GM12878 (cell line): ENCODE data around the gene MEP1B. TPM values are rescaled to one million over a fixed set of nuclear protein-coding genes. Genes with fewer than 3 reads are reported as not detected.

ENCODE experiments used
- ATAC-seq: fragments of 200-7000 bp; cut with Tn5 transposase; 3 replicates; pipeline ENCODE4 v1.9.1; 2020; ENCODE audit warnings: mild to moderate bottlenecking, moderate library complexity
- BruUV-seq: library from RNA; stranded (reverse); fragments of 400-500 nt; replicated peaks from 2 replicates; lab custom pipeline; 2021; lab: Mats Ljungman, UMichigan
- CTCF ChIA-PET: fragments of 300-600 bp; sonication (Branson Sonifier 250); formaldehyde crosslinking; extraction: SDS; loops from one replicate; lab custom pipeline; 2021; ENCODE audit warnings: inconsistent platforms; lab: Yijun Ruan, JAX
- POLR2A ChIA-PET: fragments of 350-600 bp; formaldehyde crosslinking; extraction: SDS; loops from one replicate; lab custom pipeline; 2021; ENCODE audit warnings: inconsistent platforms; lab: Charles Lee
- RAD21 ChIA-PET: fragments of 300-600 bp; sonication (Branson Sonifier 250); formaldehyde crosslinking; loops from one replicate; lab custom pipeline; 2023; ENCODE audit warnings: antibody characterized with exemption; ENCODE audit not compliant: unreplicated experiment; lab: Charles Lee
- SMC1A ChIA-PET: fragments of 300-600 bp; sonication (Branson Sonifier 250); formaldehyde crosslinking; loops from one replicate; lab custom pipeline; 2023; ENCODE audit not compliant: unreplicated experiment, uncharacterized antibody; lab: Charles Lee
- DNase-seq: peaks from one replicate; pipeline ENCODE4 v3.0.0-alpha.2; 2011; ENCODE audit warnings: low read depth, low spot score
- FAIRE-seq: peaks from 3 replicates; lab custom pipeline; 2011; peaks lifted over from hg19 to GRCh38; lab: Jason Lieb, UNC
- H2AFZ ChIP-seq: 2 replicates; pipeline ENCODE4 v1.6.0; 2011; ENCODE audit warnings: low read depth, low read length, control low read depth; ENCODE audit not compliant: control insufficient read depth
- H3K27ac ChIP-seq: 2 replicates; pipeline ENCODE4 v1.5.1; 2011; ENCODE audit warnings: control low read depth; ENCODE audit not compliant: control insufficient read depth, insufficient read depth
- H3K27me3 ChIP-seq, 2 experiments: replicated peaks in 1 of 2; 2 replicates each; pipeline versions ENCODE4 v1.6.0 to v1.6.1; 2011; ENCODE audit warnings: low read length in 1 of 2; ENCODE audit not compliant: control insufficient read depth in 2 of 2, insufficient read depth in 2 of 2
- H3K36me3 ChIP-seq, 2 experiments: 2 replicates each; pipeline ENCODE4 v1.5.1; 2011; ENCODE audit warnings: low read length in 1 of 2; ENCODE audit not compliant: control insufficient read depth in 2 of 2, insufficient read depth in 2 of 2
- H3K4me1 ChIP-seq: 2 replicates; pipeline ENCODE4 v1.6.1; 2011; ENCODE audit warnings: mild to moderate bottlenecking, low read length, moderate library complexity, mixed read lengths; ENCODE audit not compliant: control insufficient read depth, insufficient read depth
- H3K4me2 ChIP-seq: 2 replicates; pipeline ENCODE4 v1.6.0; 2011; ENCODE audit warnings: control low read depth; ENCODE audit not compliant: control insufficient read depth, insufficient read depth
- H3K4me3 ChIP-seq: fragments of 200-600 bp; sonication (generic); 2 replicates; pipeline ENCODE4 v1.5.1; 2016
- H3K79me2 ChIP-seq: 2 replicates; pipeline ENCODE4 v1.6.0; 2011; ENCODE audit warnings: low read length; ENCODE audit not compliant: control insufficient read depth, insufficient read depth
- H3K9ac ChIP-seq: 2 replicates; pipeline ENCODE4 v1.8.0; 2011; ENCODE audit warnings: low read length, control low read depth, mixed read lengths; ENCODE audit not compliant: control insufficient read depth, insufficient read depth
- H3K9me3 ChIP-seq: replicated peaks from 3 replicates; pipeline ENCODE4 v1.5.1; 2011; ENCODE audit warnings: mild to moderate bottlenecking, low read length; ENCODE audit not compliant: control insufficient read depth, insufficient read depth
- H4K20me1 ChIP-seq: 2 replicates; pipeline ENCODE4 v1.6.0; 2011; ENCODE audit not compliant: control insufficient read depth, insufficient read depth
- BACH1 ChIP-seq: fragments of 450-650 bp; IDR thresholded peaks from 2 replicates; pipeline ENCODE4 v1.6.1; 2017; ENCODE audit warnings: mild to moderate bottlenecking, borderline replicate concordance
- CBFB ChIP-seq: IDR thresholded peaks from 2 replicates; pipeline ENCODE4 v1.6.1; 2016; ENCODE audit warnings: antibody characterized with exemption, low read depth
- CHD1 ChIP-seq: IDR thresholded peaks from 2 replicates; pipeline ENCODE4 v1.6.1; 2012; ENCODE audit warnings: low read depth, low read length, improper control_type of control experiment
- CHD4 ChIP-seq: fragments of 200-600 bp; sonication (generic); IDR thresholded peaks from 2 replicates; pipeline ENCODE4 v1.6.1; 2016; ENCODE audit warnings: mild to moderate bottlenecking
- EED ChIP-seq: sonication (generic); IDR thresholded peaks from 2 replicates; pipeline ENCODE4 v1.6.1; 2016; ENCODE audit warnings: antibody characterized with exemption, low read depth
- ESRRA ChIP-seq: IDR thresholded peaks from 2 replicates; pipeline ENCODE4 v1.6.1; 2012; ENCODE audit warnings: mild to moderate bottlenecking, low read length, improper control_type of control experiment
- FOS ChIP-seq: IDR thresholded peaks from 3 replicates; pipeline ENCODE4 v1.6.1; 2011; ENCODE audit warnings: borderline replicate concordance; ENCODE audit not compliant: insufficient read length; ENCODE audit errors: extremely low read depth
- HDAC2 ChIP-seq: fragments of 200-600 bp; sonication (generic); IDR thresholded peaks from 2 replicates; pipeline ENCODE4 v1.6.1; 2017
- IKZF2 ChIP-seq, 2 experiments: fragments of 450-650 bp; IDR thresholded peaks; 2 replicates each; pipeline ENCODE4 v1.6.1; 2017; ENCODE audit warnings: mild to moderate bottlenecking in 2 of 2, moderate library complexity in 2 of 2
- IRF4 ChIP-seq: IDR thresholded peaks from 2 replicates; pipeline ENCODE4 v1.6.1; 2011; ENCODE audit warnings: low read depth, low read length
- KLF5 ChIP-seq: fragments of 450-650 bp; IDR thresholded peaks from 2 replicates; pipeline ENCODE4 v1.6.1; 2014; ENCODE audit warnings: mild to moderate bottlenecking; ENCODE audit not compliant: partially characterized antibody
- POLR2AphosphoS2 ChIP-seq: IDR thresholded peaks from 2 replicates; pipeline ENCODE4 v1.6.1; 2011; ENCODE audit warnings: low read depth, mild to moderate bottlenecking, low read length, improper control_type of control experiment, moderate library complexity
- RB1 ChIP-seq: fragments of 450-650 bp; formaldehyde crosslinking; IDR thresholded peaks from 2 replicates; pipeline ENCODE4 v1.6.1; 2017; ENCODE audit warnings: mild to moderate bottlenecking, borderline replicate concordance
- SIN3A ChIP-seq: IDR thresholded peaks from 2 replicates; pipeline ENCODE4 v1.6.1; 2012; ENCODE audit warnings: low read depth, low read length, improper control_type of control experiment
- SIX5 ChIP-seq: IDR thresholded peaks from 2 replicates; pipeline ENCODE4 v1.6.1; 2011; ENCODE audit warnings: mild to moderate bottlenecking, low read depth, low read length, moderate library complexity; ENCODE audit not compliant: severe bottlenecking
- STAT1 ChIP-seq: fragments of 450-650 bp; conservative IDR thresholded peaks from 2 replicates; pipeline ENCODE4 v1.6.1; 2014; ENCODE audit warnings: antibody characterized with exemption, mild to moderate bottlenecking
- TBL1XR1 ChIP-seq: IDR thresholded peaks from 2 replicates; pipeline ENCODE4 v1.6.1; 2012; ENCODE audit warnings: low read depth, low read length, improper control_type of control experiment
- ZNF24 ChIP-seq: fragments of 450-650 bp; IDR thresholded peaks from 2 replicates; pipeline ENCODE4 v1.6.1; 2017; ENCODE audit warnings: antibody characterized with exemption, mild to moderate bottlenecking
- ZNF274 ChIP-seq: IDR thresholded peaks from one replicate; pipeline ENCODE4 v1.8.0; 2011; ENCODE audit not compliant: insufficient read length, insufficient read depth
- ZNF384 ChIP-seq: IDR thresholded peaks from 2 replicates; pipeline ENCODE4 v1.6.1; 2012; ENCODE audit warnings: low read depth, mild to moderate bottlenecking, low read length, improper control_type of control experiment, borderline replicate concordance
- in situ Hi-C: fragments of 300-500 bp; cut with MboI; formaldehyde crosslinking; loops from 9 replicates; pipeline ENCODE4 v1.14.3; 2018; ENCODE audit warnings: mixed read lengths
- intact Hi-C: fragments of 100-400 bp; cut with micrococcal nuclease; formaldehyde crosslinking; loops from one replicate; pipeline ENCODE4 v1.14.2; 2022; ENCODE audit not compliant: unreplicated experiment
- polyA plus RNA-seq, 11 experiments: library from polyadenylated mRNA; depleted of rRNA in 4 of 11; unstranded in 6 of 11; stranded (reverse) in 5 of 11; fragments of >200 nt; fragmentation: Nextera tagmentation in 4 of 11; fragmentation: Illumina TruSeq in 1 of 11; extraction: Ambion mirVana in 4 of 11; extraction: Trizol in 1 of 11; gene quantifications; 1 replicate in 1 of 11; 2 replicates in 10 of 11; pipeline versions ENCODE4 v1.2.1 to v1.2.3, GENCODE V29; 2011 to 2016; ENCODE audit warnings: inconsistent platforms in 2 of 11, missing spikeins in 2 of 11, low read depth in 1 of 11
- total RNA-seq, 4 experiments: library from RNA; depleted of rRNA in 3 of 4; stranded (reverse); fragments of >200 nt in 3 of 4; fragmentation: Illumina TruSeq in 1 of 4; extraction: Trizol in 1 of 4; gene quantifications; 2 replicates each; pipeline versions ENCODE4 v1.2.1 to v1.2.3, GENCODE V29; 2013 to 2021
- TF ChIP-seq, protein P1 (sequence below): fragments of 150-350 bp; IDR thresholded peaks from 2 replicates; pipeline ENCODE4 v1.6.1; 2014; ENCODE audit warnings: mild to moderate bottlenecking, low read depth, low read length
- TF ChIP-seq, protein P2 (sequence below): IDR thresholded peaks from 2 replicates; pipeline ENCODE4 v1.6.1; 2012; ENCODE audit warnings: low read depth, low read length, improper control_type of control experiment

The MEP1B gene
- total and polyA plus RNA-seq, 10 of the 15 experiments (the other 5 are each of a cell fraction or from before 2014, with no cell fraction given), result 0.04 to 0.05 TPM; not detected in 8

DNA sequence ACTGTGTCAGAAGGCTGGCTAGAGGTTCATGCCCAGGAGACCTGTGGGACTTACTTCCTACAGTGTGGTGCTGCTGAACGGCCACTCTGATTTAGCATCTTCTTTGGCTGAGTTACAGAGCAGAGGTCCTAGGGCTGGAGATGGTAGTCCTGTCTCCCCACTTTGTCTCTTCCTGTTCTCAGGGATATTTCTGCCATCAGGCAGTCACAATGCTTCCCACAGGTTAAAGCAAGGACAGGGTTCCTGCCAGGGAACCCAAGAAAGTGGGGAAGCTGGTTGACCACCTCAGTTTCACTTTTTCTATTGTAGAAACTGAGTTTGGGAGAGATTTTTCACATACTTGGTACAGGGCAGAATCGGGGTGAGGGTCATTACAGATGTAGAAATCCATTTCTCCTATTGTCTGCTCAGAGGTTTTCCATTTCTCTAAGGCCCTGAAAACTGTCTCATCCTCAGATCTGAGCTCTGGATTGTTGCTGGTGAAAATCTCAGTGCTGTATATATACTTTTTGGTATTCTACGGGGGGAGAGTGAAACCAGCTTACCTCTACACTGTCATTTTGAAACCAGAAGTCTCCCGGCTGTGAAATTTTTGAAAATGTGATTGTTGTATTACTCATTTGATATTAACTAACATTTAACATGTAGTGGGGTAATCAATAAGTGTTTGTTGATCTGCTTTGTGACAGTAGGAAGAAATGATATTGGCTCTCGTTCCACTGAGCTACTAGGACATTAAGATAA is 37.0 kb upstream of the MEP1B start (continued):
- TF ChIP-seq CHD1 (no peak), CBFB (no peak), POLR2AphosphoS2 (no peak), RB1 (no peak), IRF4 (0 out of 2 replicates have a peak, but pooled peaks have one; percentile 21), IKZF2 (IDR thresholded peaks at IDR 0.05) (no peak), KLF5 (no peak), ZNF274 (no peak), ZNF24 (no peak), CHD4 (no peak), SIN3A (no peak), STAT1 (no peak)
- TF ChIP-seq, protein P1, sequence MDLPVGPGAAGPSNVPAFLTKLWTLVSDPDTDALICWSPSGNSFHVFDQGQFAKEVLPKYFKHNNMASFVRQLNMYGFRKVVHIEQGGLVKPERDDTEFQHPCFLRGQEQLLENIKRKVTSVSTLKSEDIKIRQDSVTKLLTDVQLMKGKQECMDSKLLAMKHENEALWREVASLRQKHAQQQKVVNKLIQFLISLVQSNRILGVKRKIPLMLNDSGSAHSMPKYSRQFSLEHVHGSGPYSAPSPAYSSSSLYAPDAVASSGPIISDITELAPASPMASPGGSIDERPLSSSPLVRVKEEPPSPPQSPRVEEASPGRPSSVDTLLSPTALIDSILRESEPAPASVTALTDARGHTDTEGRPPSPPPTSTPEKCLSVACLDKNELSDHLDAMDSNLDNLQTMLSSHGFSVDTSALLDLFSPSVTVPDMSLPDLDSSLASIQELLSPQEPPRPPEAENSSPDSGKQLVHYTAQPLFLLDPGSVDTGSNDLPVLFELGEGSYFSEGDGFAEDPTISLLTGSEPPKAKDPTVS, result no peak

DNA sequence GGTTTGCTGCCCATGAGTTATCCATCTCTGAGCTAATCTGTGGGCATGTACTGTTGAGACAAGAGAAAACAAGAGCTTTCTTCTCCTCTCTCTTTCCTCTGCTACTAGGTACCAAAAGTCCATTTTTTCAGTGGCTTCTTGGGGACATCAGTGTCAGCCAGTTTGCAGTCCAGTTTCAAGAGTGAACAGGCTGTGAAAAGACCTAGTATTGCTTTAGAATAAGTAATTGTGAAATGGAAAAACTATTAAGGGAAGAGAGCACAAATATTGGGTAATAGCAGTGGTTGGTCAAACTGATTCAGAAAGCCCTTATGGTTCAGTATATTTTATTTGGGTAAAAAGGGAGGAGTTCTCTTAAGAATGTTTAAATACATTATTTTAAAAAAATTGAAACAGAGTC is 33.0 kb upstream of the MEP1B start:
- H3K36me3 ChIP-seq, result no peaks in the 10 kb centered on the region
- no peak overlapping the region for H3K4me3 ChIP-seq
- ChIA-PET CTCF (interaction anchor here (1.0 to 1.9 kb wide), 7 partner anchors 10 to 390 kb away, joined by 3 to 11 read pairs (median 4); no protein-coding TSS in a partner anchor), RAD21 (interaction anchor here (2.2 kb wide), 1 partner anchor 396 kb away, joined by 19 read pairs; no protein-coding TSS in a partner anchor), POLR2A (no interaction called here), SMC1A (interaction anchor here (1.9 kb wide), 1 partner anchor 279 kb away, joined by 5 read pairs; no protein-coding TSS in a partner anchor)
- ATAC-seq, result no peak
- H3K27ac ChIP-seq, result no peak overlapping the region
- no TSS peak for BruUV-seq
- H3K79me2 ChIP-seq, result no peaks in the 10 kb centered on the region
- no peak overlapping the region for H3K9ac ChIP-seq
- no peak for FAIRE-seq
- DNase-seq, result no peak
- H3K9me3 ChIP-seq, result peaks cover 3% of the 10 kb centered on the region; the same call in 2 of the 3 replicates
- in situ Hi-C loops (loop anchor here (5.0 kb wide), 1 partner anchor 395 kb away; no protein-coding TSS in a partner anchor), intact Hi-C loops (loop anchor here (5.0 to 10.0 kb wide), 2 partner anchors 115 to 778 kb away; no protein-coding TSS in a partner anchor)
- H3K27me3 ChIP-seq, result no peaks in the 10 kb centered on the region
- H2AFZ ChIP-seq, result no peak overlapping the region
- no peaks in the 10 kb centered on the region for H4K20me1 ChIP-seq
- no peak overlapping the region for H3K4me2 ChIP-seq
- peaks cover 3% of the 10 kb centered on the region for H3K4me1 ChIP-seq
- no peak for TF ChIP-seq SIN3A
- TF ChIP-seq, protein P2, sequence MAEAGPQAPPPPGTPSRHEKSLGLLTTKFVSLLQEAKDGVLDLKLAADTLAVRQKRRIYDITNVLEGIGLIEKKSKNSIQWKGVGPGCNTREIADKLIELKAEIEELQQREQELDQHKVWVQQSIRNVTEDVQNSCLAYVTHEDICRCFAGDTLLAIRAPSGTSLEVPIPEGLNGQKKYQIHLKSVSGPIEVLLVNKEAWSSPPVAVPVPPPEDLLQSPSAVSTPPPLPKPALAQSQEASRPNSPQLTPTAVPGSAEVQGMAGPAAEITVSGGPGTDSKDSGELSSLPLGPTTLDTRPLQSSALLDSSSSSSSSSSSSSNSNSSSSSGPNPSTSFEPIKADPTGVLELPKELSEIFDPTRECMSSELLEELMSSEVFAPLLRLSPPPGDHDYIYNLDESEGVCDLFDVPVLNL, result no peak
- no peak for TF ChIP-seq SIX5
- no peak for TF ChIP-seq EED
- TF ChIP-seq ZNF384, result no peak
- TF ChIP-seq FOS, result no peak
- TF ChIP-seq, protein P1, result no peak
- no peak for TF ChIP-seq BACH1
- no peak for TF ChIP-seq HDAC2
- TF ChIP-seq ESRRA, result no peak
- TF ChIP-seq TBL1XR1, result no peak
